PC-3 (cell line): Measurements from ENCODE around the gene THAP4. TPM values are rescaled to one million over a fixed set of nuclear protein-coding genes. Genes with fewer than 3 reads are reported as not detected.

Experiments
- ATAC-seq: fragments of 200-7000 bp; cut with Tn5 transposase; 2 replicates; pipeline ENCODE4 v1.9.1; 2020; ENCODE audit warnings: mild to moderate bottlenecking, moderate library complexity
- BruUV-seq: library from RNA; stranded (reverse); fragments of 400-500 nt; replicated peaks from 2 replicates; lab custom pipeline; 2021; lab: Mats Ljungman, UMichigan
- CTCF ChIA-PET: fragments of 300-600 bp; sonication (Branson Sonifier 250); formaldehyde crosslinking; loops from one replicate; lab custom pipeline; 2022; ENCODE audit warnings: antibody characterized with exemption; lab: Charles Lee
- POLR2A ChIA-PET: fragments of 300-600 bp; sonication (Branson Sonifier 250); formaldehyde crosslinking; loops from one replicate; lab custom pipeline; 2022; ENCODE audit warnings: antibody characterized with exemption; ENCODE audit not compliant: unreplicated experiment; lab: Charles Lee
- DNase-seq: peaks from one replicate; pipeline ENCODE4 v3.0.0-alpha.2; 2015
- H2AFZ ChIP-seq: fragments of 300-600 bp; sonication (generic); 2 replicates; pipeline ENCODE4 v1.6.0; 2016; ENCODE audit warnings: antibody characterized with exemption, low read length
- H3F3A ChIP-seq: fragments of 300-600 bp; sonication (generic); one replicate; pipeline ENCODE4 v1.6.0; 2017; ENCODE audit warnings: antibody characterized with exemption, low read length, control low read depth, mild to moderate bottlenecking; ENCODE audit not compliant: unreplicated experiment
- H3K27ac ChIP-seq: fragments of 300-600 bp; sonication (generic); 2 replicates; pipeline ENCODE4 v1.5.1; 2016; ENCODE audit warnings: mild to moderate bottlenecking, low read length
- H3K27me3 ChIP-seq: fragments of 300-600 bp; sonication (generic); 2 replicates; pipeline ENCODE4 v1.6.1; 2016; ENCODE audit warnings: low read length, mixed read lengths
- H3K36me3 ChIP-seq: fragments of 300-600 bp; sonication (generic); 2 replicates; pipeline ENCODE4 v1.6.1; 2016; ENCODE audit warnings: low read depth, mixed run types, low read length, mixed read lengths
- H3K4me1 ChIP-seq: fragments of 300-600 bp; sonication (generic); 2 replicates; pipeline ENCODE4 v1.5.1; 2016; ENCODE audit warnings: low read length; ENCODE audit not compliant: insufficient read depth
- H3K4me2 ChIP-seq: fragments of 300-600 bp; sonication (generic); 2 replicates; pipeline ENCODE4 v1.6.0; 2016; ENCODE audit warnings: low read length
- H3K4me3 ChIP-seq: fragments of 300-600 bp; sonication (generic); 2 replicates; pipeline ENCODE4 v1.5.1; 2016; ENCODE audit warnings: mild to moderate bottlenecking, low read length, mixed read lengths
- H3K79me2 ChIP-seq: fragments of 300-600 bp; sonication (generic); 2 replicates; pipeline ENCODE4 v1.6.1; 2017; ENCODE audit warnings: low read length, mixed read lengths
- H3K9ac ChIP-seq: fragments of 300-600 bp; sonication (generic); 2 replicates; pipeline ENCODE4 v1.6.0; 2016; ENCODE audit warnings: mild to moderate bottlenecking, low read length
- H3K9me2 ChIP-seq: fragments of 300-600 bp; sonication (generic); replicated peaks from 2 replicates; pipeline ENCODE4 v1.6.1; 2016; ENCODE audit warnings: mixed run types, low read length, mixed read lengths
- H3K9me3 ChIP-seq: fragments of 300-600 bp; sonication (generic); 2 replicates; pipeline ENCODE4 v1.6.1; 2016; ENCODE audit warnings: low read length, mixed read lengths
- H4K20me1 ChIP-seq: fragments of 300-600 bp; sonication (generic); 2 replicates; pipeline ENCODE4 v1.6.1; 2016; ENCODE audit warnings: low read length, mixed read lengths
- CTCF ChIP-seq: fragments of 300-600 bp; sonication (generic); conservative IDR thresholded peaks from 2 replicates; pipeline ENCODE4 v1.5.1; 2017; ENCODE audit warnings: antibody characterized with exemption, low read depth, mild to moderate bottlenecking, low read length
- EZH2 ChIP-seq: fragments of 300-600 bp; sonication (generic); IDR thresholded peaks from one replicate; pipeline ENCODE4 v1.6.1; 2017; ENCODE audit warnings: antibody characterized with exemption, mild to moderate bottlenecking, low read length; ENCODE audit not compliant: unreplicated experiment
- EZH2phosphoT487 ChIP-seq: fragments of 300-600 bp; sonication (generic); IDR thresholded peaks from 2 replicates; pipeline ENCODE4 v1.6.1; 2018; ENCODE audit warnings: mild to moderate bottlenecking, antibody characterized with exemption, low read length, borderline replicate concordance
- intact Hi-C: fragments of 100-400 bp; cut with micrococcal nuclease; formaldehyde crosslinking; loops from 2 replicates; pipeline ENCODE4 v1.9.0; 2023
- total RNA-seq: library from RNA; depleted of rRNA; stranded (reverse); fragments of >200 nt; gene quantifications from 2 replicates; pipeline ENCODE4 v1.2.3, GENCODE V29; 2014

The THAP4 gene
- total RNA-seq, 1 experiment from 2014 or later, result 75.1 TPM

- intact Hi-C loops, result no loop called here
Observed at GRCh38 chr2:241547781-241548450, 89.0 kb downstream of the THAP4 start.

DNA sequence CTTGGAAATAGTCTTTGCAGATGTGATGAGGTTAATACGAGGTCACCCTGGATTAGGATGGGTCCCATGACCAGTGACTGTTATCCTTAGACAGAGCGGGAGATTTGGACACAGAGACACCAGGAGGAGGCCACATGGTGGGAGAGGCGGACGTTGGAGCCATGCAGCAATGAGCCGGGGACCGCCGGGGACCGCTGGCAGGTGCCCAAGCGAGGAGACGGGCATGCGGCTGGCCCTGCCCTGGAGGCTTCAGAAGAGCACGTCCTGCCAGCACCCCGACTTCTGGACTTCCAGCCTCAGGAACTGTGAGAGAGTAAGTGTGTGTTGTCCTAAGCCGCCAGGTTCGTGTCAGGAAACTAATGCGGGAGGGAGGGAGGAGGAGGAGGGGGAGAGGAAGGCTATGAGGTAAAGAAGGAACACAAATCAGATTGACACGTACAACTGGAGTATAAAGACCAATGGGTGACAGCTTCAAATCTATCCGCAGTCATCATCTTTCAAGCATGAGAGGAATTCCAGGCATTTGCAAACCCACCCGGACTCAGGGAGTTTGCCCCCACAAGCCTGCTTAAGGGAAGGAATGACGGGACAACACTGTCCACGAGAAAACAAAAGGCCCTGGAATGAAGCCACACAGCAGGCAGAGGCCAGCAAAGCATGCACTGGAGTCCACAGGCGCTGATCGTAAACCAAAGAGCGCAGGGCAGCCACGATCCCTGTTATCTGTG, 90.0 kb downstream of the THAP4 start:
- no peak overlapping the region for H3K27ac ChIP-seq
- H3K79me2 ChIP-seq, result no peaks in the 10 kb centered on the region
- TF ChIP-seq EZH2phosphoT487 (no peak), CTCF (no peak), EZH2 (no peak)
- POLR2A ChIA-PET, result no interaction called here
- H3K9me2 ChIP-seq, result no peaks in the 10 kb centered on the region
- peaks cover 11% of the 10 kb centered on the region for H3K4me1 ChIP-seq
- no TSS peak for BruUV-seq
- no peaks in the 10 kb centered on the region for H4K20me1 ChIP-seq
- CTCF ChIA-PET, result no interaction called here
- no peaks in the 10 kb centered on the region for H3F3A ChIP-seq
- no peak overlapping the region for H3K4me3 ChIP-seq
- DNase-seq (no peak), ATAC-seq (no peak)
- no peak overlapping the region for H3K9ac ChIP-seq
- no peak overlapping the region for H3K4me2 ChIP-seq
- no peaks in the 10 kb centered on the region for H3K27me3 ChIP-seq
- no peaks in the 10 kb centered on the region for H3K9me3 ChIP-seq
- no peaks in the 10 kb centered on the region for H3K36me3 ChIP-seq
- no peak overlapping the region for H2AFZ ChIP-seq
- intact Hi-C loops, result no loop called here

More at GRCh38 chr2:241547781-241548450, 89.0 kb downstream of the THAP4 start:
- Histone ChIP-seq H3K79me2 (no peaks in the 10 kb centered on the region), H3K4me1 (peaks cover 11% of the 10 kb centered on the region), H3K4me3 (no peak overlapping the region), H3K9me3 (no peaks in the 10 kb centered on the region), H3K4me2 (no peak overlapping the region), H2AFZ (no peak overlapping the region), H4K20me1 (no peaks in the 10 kb centered on the region), H3K27ac (no peak overlapping the region), H3K9me2 (no peaks in the 10 kb centered on the region), H3K9ac (no peak overlapping the region), H3K36me3 (no peaks in the 10 kb centered on the region), H3K27me3 (no peaks in the 10 kb centered on the region), H3F3A (no peaks in the 10 kb centered on the region)
- ChIA-PET POLR2A (no interaction called here), CTCF (no interaction called here)
- TF ChIP-seq CTCF (no peak), EZH2 (no peak), EZH2phosphoT487 (no peak)
- BruUV-seq, result no TSS peak
- DNase-seq (no peak), ATAC-seq (no peak)
